GM12801 (cell line): Measurements from ENCODE around the gene CEP19.

Source experiments
- CTCF ChIP-seq: IDR thresholded peaks from one replicate; pipeline ENCODE4 v1.5.1; 2011; ENCODE audit warnings: control low read depth; ENCODE audit not compliant: insufficient read length; ENCODE audit errors: extremely low read depth

Gene CEP19

GRCh38 chr3:196726788-196727675, 15.0 kb upstream of the CEP19 start:
- no peak for TF ChIP-seq CTCF

GRCh38 chr3:196721097-196721496, 9.0 kb upstream of the CEP19 start:
- TF ChIP-seq CTCF: no peak

- no peak for TF ChIP-seq CTCF
Measured at GRCh38 chr3:196712514-196713413, 714 bp upstream of the CEP19 start.

- TF ChIP-seq CTCF: no peak
Measured at GRCh38 chr3:196708467-196708866, 3.6 kb downstream of the CEP19 start.

GRCh38 chr3:196707566-196707965, 4.5 kb downstream of the CEP19 start:
- TF ChIP-seq CTCF: no peak

- no peak for TF ChIP-seq CTCF
Measured at GRCh38 chr3:196706731-196707130, 5.3 kb downstream of the CEP19 start.

GRCh38 chr3:196706327-196706726, 5.7 kb downstream of the CEP19 start:
- no peak for TF ChIP-seq CTCF
